ENCODE results near the gene ATRN. TPM values are rescaled to one million over a fixed set of nuclear protein-coding genes. Genes with fewer than 3 reads are reported as not detected.
A peak's percentile ranks its signal among the peaks of the same experiment; 100 is the strongest.

The ATRN gene
- total RNA-seq, 2 experiments from 2014 or later: 6.8 to 7.6 TPM

GRCh38 chr20:3661060-3661813 is 190.4 kb downstream of the ATRN start:
- Mint-ChIP-seq H3K27ac (no peak overlapping the region), H3K4me1 (peaks cover 19% of the 10 kb centered on the region), H3K27me3 (peaks cover 33% of the 10 kb centered on the region), H3K4me3 (no peak overlapping the region), H3K36me3 (ENCODE audit: low read depth) (no peaks in the 10 kb centered on the region), H3K9me3 (ENCODE audit: low read depth) (no peaks in the 10 kb centered on the region)
- ChIA-PET CTCF (interaction anchor here (1.6 kb wide), 1 partner anchor 15 kb away, joined by 3 read pairs; no protein-coding TSS in a partner anchor), POLR2A (no interaction called here)
- intact Hi-C loops (cut with DNase I, micrococcal nuclease): no loop called here
- ATAC-seq (no peak), DNase-seq (no peak)

- Mint-ChIP-seq H3K27ac (no peak overlapping the region), H3K36me3 (ENCODE audit: low read depth) (no peaks in the 10 kb centered on the region), H3K9me3 (ENCODE audit: low read depth) (no peaks in the 10 kb centered on the region), H3K4me3 (no peak overlapping the region), H3K4me1 (peaks cover 24% of the 10 kb centered on the region), H3K27me3 (peaks cover 34% of the 10 kb centered on the region)
- ATAC-seq: no peak
- ChIA-PET CTCF (interaction anchor here (0.6 to 1.6 kb wide), 2 partner anchors 14 to 518 kb away, joined by 3 read pairs; no protein-coding TSS in a partner anchor), POLR2A (no interaction called here)
- no peak for DNase-seq
- intact Hi-C loops (cut with DNase I, micrococcal nuclease): no loop called here
These were observed 191.2 kb downstream of the ATRN start for GRCh38 chr20:3661814-3662665.

GRCh38 chr20:3663031-3663701 is 192.3 kb downstream of the ATRN start, which contains the start of gene GFRA4:
Gene GFRA4, minus strand, starts transcription at chr20:3663399. Its CDS starts 0 bp downstream, at chr20:3663399.
- Mint-ChIP-seq H3K4me1 (peaks cover 27% of the 10 kb centered on the region), H3K9me3 (ENCODE audit: low read depth) (no peaks in the 10 kb centered on the region), H3K4me3 (no peak within 1 kb of the TSS), H3K27ac (no peak within 1 kb of the TSS), H3K27me3 (peaks cover 37% of the 10 kb centered on the region), H3K36me3 (ENCODE audit: low read depth) (no peaks in the 10 kb centered on the region)
- no peak for DNase-seq
- intact Hi-C loops (cut with DNase I, micrococcal nuclease): no loop called here
- ChIA-PET CTCF (interaction anchor here (1.6 kb wide), 1 partner anchor 13 kb away, joined by 3 read pairs; no protein-coding TSS in a partner anchor), POLR2A (no interaction called here)
- no peak for ATAC-seq

- Mint-ChIP-seq H3K36me3 (ENCODE audit: low read depth) (no peaks in the 10 kb centered on the region), H3K27ac (no peak overlapping the region), H3K27me3 (peaks cover 36% of the 10 kb centered on the region), H3K4me1 (peaks cover 25% of the 10 kb centered on the region), H3K4me3 (no peak overlapping the region), H3K9me3 (ENCODE audit: low read depth) (no peaks in the 10 kb centered on the region)
- intact Hi-C loops (cut with DNase I, micrococcal nuclease): no loop called here
- ChIA-PET POLR2A (no interaction called here), CTCF (no interaction called here)
- no peak for DNase-seq
- ATAC-seq: no peak
These were observed 193.0 kb downstream of the ATRN start for GRCh38 chr20:3663858-3664257.

- ChIA-PET POLR2A (no interaction called here), CTCF (interaction anchor here (0.9 to 1.1 kb wide), 2 partner anchors 29 to 351 kb away, joined by 3 to 4 read pairs; no protein-coding TSS in a partner anchor)
- Mint-ChIP-seq H3K4me3 (no peak overlapping the region), H3K27ac (no peak overlapping the region), H3K4me1 (peaks cover 19% of the 10 kb centered on the region), H3K27me3 (peaks cover 22% of the 10 kb centered on the region), H3K9me3 (ENCODE audit: low read depth) (no peaks in the 10 kb centered on the region), H3K36me3 (ENCODE audit: low read depth) (no peaks in the 10 kb centered on the region)
- DNase-seq: no peak
- intact Hi-C loops (cut with DNase I, micrococcal nuclease): no loop called here
- no peak for ATAC-seq
These were observed 196.7 kb downstream of the ATRN start for GRCh38 chr20:3667434-3668037.

GRCh38 chr20:3669710-3670367 is 199.0 kb downstream of the ATRN start:
- DNase-seq (no peak), ATAC-seq (no peak)
- intact Hi-C loops (cut with DNase I, micrococcal nuclease): no loop called here
- Mint-ChIP-seq H3K27ac (no peak overlapping the region), H3K36me3 (ENCODE audit: low read depth) (no peaks in the 10 kb centered on the region), H3K9me3 (ENCODE audit: low read depth) (no peaks in the 10 kb centered on the region), H3K4me3 (no peak overlapping the region), H3K27me3 (peaks cover 27% of the 10 kb centered on the region), H3K4me1 (peaks cover 20% of the 10 kb centered on the region)
- CTCF ChIA-PET: interaction anchor here (0.9 kb wide), 1 partner anchor 41 kb away, joined by 3 read pairs; no protein-coding TSS in a partner anchor
- POLR2A ChIA-PET: no interaction called here

- ChIA-PET CTCF (interaction anchor here (0.7 kb wide), 1 partner anchor 75 kb away, joined by 3 read pairs; no protein-coding TSS in a partner anchor), POLR2A (no interaction called here)
- Mint-ChIP-seq H3K27me3 (peaks cover 32% of the 10 kb centered on the region), H3K27ac (no peak overlapping the region), H3K4me1 (peaks cover 17% of the 10 kb centered on the region), H3K4me3 (no peak overlapping the region), H3K9me3 (ENCODE audit: low read depth) (no peaks in the 10 kb centered on the region), H3K36me3 (ENCODE audit: low read depth) (no peaks in the 10 kb centered on the region)
- DNase-seq (no peak), ATAC-seq (no peak)
- intact Hi-C loops (cut with DNase I, micrococcal nuclease): no loop called here
These were observed 199.7 kb downstream of the ATRN start for GRCh38 chr20:3670511-3670910.

GRCh38 chr20:3670945-3671344 is 200.1 kb downstream of the ATRN start:
- DNase-seq: no peak
- no peak overlapping the region for H3K27ac Mint-ChIP-seq
- CTCF ChIA-PET: interaction anchor here (0.7 kb wide), 1 partner anchor 75 kb away, joined by 3 read pairs; no protein-coding TSS in a partner anchor
- POLR2A ChIA-PET: no interaction called here
- no peak for ATAC-seq
- H3K9me3 Mint-ChIP-seq (ENCODE audit: low read depth): no peaks in the 10 kb centered on the region
- H3K4me3 Mint-ChIP-seq: no peak overlapping the region
- H3K27me3 Mint-ChIP-seq: peaks cover 36% of the 10 kb centered on the region
- H3K4me1 Mint-ChIP-seq: peaks cover 13% of the 10 kb centered on the region
- no peaks in the 10 kb centered on the region for H3K36me3 Mint-ChIP-seq (ENCODE audit: low read depth)
- intact Hi-C loops (cut with DNase I, micrococcal nuclease): no loop called here

GRCh38 chr20:3671986-3672546 is 201.2 kb downstream of the ATRN start:
- no peak overlapping the region for H3K4me3 Mint-ChIP-seq
- ChIA-PET CTCF (interaction anchor here (0.6 kb wide), 1 partner anchor 38 kb away, joined by 3 read pairs; no protein-coding TSS in a partner anchor), POLR2A (no interaction called here)
- H3K4me1 Mint-ChIP-seq: peaks cover 6% of the 10 kb centered on the region
- DNase-seq (no peak), ATAC-seq (no peak)
- H3K9me3 Mint-ChIP-seq (ENCODE audit: low read depth): no peaks in the 10 kb centered on the region
- peaks cover 40% of the 10 kb centered on the region for H3K27me3 Mint-ChIP-seq
- intact Hi-C loops (cut with DNase I, micrococcal nuclease): no loop called here
- no peaks in the 10 kb centered on the region for H3K36me3 Mint-ChIP-seq (ENCODE audit: low read depth)
- H3K27ac Mint-ChIP-seq: no peak overlapping the region

GRCh38 chr20:3672547-3673171 is 201.8 kb downstream of the ATRN start:
- CTCF ChIA-PET: no interaction called here
- H3K27ac Mint-ChIP-seq: no peak overlapping the region
- POLR2A ChIA-PET: no interaction called here
- H3K4me3 Mint-ChIP-seq: no peak overlapping the region
- H3K36me3 Mint-ChIP-seq (ENCODE audit: low read depth): no peaks in the 10 kb centered on the region
- peaks cover 4% of the 10 kb centered on the region for H3K4me1 Mint-ChIP-seq
- ATAC-seq (peak; percentile 21), DNase-seq (no peak)
- H3K9me3 Mint-ChIP-seq (ENCODE audit: low read depth): no peaks in the 10 kb centered on the region
- intact Hi-C loops (cut with DNase I, micrococcal nuclease): no loop called here
- H3K27me3 Mint-ChIP-seq: peaks cover 37% of the 10 kb centered on the region

All from activated CD4-positive, alpha-beta T cell treated with anti-CD3 and anti-CD28 coated beads for 36 hours (primary cell).